GM21447 (cell line): ENCODE measurements around the gene ACOX1.
A peak's percentile ranks its signal among the peaks of the same experiment; 100 is the strongest.

Source experiments
- ATAC-seq: cut with Tn5 transposase; IDR thresholded peaks from one replicate; pipeline ENCODE4 v1.9.1; 2021; ENCODE audit not compliant: unreplicated experiment

Gene ACOX1

GRCh38 chr17:75940727-75941441 is 38.1 kb downstream of the ACOX1 start, which contains the start of gene FBF1:
TSS of gene FBF1 (minus strand) at chr17:75941042. CDS start at chr17:75938149, 2,893 bp downstream.
- peak; percentile 92 for ATAC-seq

GRCh38 chr17:75937652-75938051 is 41.3 kb downstream of the ACOX1 start:
- ATAC-seq = no peak

DNA sequence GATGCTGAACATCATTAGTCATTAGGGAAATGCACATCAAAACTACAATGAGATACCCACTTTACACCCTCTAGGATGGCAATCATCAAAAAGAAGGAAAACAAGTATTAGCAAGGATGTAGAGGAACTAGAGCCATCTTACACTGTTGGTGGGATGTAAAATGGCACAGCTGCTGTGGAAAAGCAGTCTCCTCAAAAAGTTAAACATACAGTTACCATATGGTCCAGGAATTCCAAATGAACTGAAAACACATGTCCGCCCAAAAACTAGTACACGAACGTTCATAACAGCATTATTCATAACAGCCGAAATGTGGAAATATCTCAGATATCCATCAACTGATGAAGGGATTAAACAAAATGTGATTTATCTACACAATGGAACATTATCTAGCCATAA is 45.2 kb downstream of the ACOX1 start:
- ATAC-seq = no peak

DNA sequence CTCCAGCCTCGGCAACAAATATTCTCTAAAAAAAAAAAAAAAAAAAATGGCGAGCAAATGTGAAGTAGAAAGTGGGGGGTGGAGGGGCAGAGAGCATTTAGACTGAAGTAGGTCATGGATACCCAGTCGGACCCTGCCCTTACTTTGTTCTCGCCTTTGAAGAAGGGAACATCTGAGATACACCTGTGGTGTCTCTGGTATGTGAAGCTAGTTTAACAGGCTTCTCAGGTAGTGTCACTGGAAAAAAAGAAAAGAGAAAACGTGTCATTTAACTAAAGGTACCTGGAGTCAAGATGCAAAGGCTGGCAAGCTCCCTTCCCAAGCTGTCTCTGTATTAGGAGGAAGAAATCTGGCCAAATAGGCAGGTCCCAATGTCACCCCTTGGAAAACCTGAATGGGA is 46.1 kb downstream of the ACOX1 start:
- no peak for ATAC-seq

DNA sequence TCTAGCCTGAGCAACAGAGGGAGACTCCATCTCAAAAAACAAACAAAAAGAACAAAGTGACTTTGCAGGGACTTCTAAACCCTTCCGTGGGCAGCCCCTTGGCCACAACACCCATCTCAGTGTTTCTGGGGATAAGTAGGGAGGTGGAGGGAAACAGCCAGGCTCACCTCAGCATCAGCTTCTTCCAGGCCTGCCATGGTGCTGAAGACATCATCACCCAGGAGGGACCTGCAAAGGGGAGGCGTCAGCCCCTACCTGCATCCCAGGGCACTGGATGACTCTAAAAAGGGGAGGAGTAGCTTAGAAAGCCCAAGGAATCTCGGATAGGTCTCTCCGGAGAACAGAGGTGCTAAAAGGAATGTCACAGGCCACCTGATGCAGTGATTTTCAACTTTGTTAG is 47.9 kb downstream of the ACOX1 start:
- ATAC-seq = no peak

DNA sequence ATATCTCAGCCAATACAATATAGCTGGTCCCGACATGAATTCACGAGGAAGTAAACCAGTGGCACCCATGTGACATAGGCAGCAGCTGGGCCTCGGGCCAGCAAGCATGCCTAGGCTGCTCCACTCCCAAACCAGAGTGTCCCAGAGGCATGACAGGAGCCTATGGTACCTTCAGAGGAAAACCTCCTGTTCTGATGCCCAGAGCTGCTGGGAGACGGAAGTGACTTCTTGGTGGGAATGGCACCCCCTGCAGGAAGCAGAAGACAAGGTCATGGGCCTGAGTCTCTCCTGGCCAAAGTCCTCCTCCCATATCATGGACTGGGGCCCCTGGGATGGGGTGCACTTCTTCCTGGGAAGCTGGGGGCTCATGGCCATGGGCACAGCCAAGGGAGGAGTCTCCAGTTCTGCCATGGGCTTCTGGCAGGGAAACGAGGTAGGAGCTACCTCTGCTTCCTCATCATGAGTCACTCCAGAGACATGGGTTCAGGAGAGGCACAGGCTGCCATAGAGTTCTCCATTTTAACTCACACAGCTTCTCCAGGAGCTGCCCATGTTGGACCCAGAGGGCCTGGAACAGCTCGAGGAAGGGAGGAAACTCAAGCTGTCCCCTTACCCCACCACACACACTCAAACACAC is 51.6 kb downstream of the ACOX1 start:
- ATAC-seq = no peak

- no peak for ATAC-seq
Measured at GRCh38 chr17:75926456-75926855, 52.5 kb downstream of the ACOX1 start.

DNA sequence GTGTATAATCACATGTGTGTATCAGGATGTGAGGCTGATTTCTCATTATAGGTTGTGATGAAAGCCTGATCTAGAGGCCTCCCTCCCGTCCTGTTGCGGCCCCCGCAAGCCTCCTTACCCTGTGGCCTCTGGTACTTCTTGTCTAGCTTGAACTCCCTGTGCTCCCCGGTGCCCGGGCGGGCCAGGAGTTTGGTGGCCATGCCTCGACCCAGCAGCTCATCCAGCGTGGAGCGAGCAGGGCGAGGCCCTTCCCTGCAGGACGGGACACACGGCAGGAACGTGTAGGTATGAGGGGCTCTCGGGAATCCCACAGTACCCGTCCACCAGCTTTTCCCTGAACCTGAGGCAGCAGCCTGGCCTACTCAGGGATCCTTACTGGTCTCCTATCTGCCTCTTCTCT is 53.1 kb downstream of the ACOX1 start:
- ATAC-seq = no peak

DNA sequence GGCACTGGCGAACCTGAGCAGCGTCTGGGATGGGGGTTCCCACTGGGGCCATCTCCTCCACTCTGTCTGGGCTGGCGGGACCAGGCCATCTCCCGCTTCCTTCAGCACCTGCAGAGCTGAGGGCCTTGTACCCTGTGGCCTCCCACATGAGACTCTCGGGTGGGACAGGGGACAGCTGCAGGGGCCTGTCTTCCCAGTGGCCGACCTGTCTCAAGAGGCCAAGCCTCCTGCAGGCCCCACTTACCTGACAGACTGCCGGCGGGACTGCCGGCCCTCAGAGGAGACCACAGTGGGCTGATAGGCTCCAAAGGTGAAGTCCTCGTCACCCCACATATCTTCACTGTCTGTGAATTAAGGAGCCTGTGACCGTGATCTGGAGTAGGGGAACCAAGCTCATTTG is 53.9 kb downstream of the ACOX1 start:
- no peak for ATAC-seq

DNA sequence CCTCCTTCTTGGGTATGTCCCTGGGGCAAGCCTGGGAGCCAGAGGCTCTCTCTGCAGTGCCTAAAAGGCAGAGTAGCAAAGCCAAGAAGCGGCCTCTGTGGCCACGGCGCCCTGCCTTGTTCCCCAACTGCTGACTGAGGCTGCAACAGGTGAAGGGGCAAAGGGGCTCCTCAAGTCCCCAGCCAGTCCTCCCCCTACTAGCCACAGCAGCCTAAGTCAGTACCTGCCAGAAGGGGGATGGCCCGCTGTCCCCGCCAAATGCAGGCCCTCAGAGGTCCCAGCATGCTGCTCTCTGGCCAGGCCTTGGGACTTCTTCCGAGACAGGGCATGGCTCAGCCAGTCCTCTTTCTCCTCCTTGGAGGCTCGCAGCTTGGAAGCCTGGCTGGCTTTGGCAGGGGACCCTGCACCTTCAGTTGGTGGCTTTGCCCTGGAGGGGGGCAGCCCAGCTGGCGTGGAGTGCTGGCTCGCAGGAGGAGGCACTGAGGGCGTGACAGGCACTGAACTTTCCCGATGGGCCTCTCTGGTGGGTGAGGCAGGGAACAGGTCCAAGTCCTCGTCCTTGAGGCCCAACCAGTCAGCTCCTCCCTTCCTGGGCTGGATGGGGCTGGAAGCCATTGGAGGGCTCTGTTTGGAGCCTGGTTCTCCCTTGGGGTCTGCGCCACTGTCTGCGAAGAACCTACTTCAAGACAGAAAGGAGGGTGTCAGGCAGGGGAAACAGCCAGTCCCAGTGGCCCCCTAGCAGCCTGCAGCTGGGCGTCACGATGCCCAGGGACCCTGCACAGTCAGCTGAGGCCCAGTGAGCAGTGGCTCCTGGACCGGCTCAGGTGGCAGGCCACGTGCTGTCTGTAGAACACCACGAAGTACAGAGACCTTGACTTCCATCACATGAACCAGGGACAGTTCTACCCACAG is 55.7 kb downstream of the ACOX1 start:
- no peak for ATAC-seq

DNA sequence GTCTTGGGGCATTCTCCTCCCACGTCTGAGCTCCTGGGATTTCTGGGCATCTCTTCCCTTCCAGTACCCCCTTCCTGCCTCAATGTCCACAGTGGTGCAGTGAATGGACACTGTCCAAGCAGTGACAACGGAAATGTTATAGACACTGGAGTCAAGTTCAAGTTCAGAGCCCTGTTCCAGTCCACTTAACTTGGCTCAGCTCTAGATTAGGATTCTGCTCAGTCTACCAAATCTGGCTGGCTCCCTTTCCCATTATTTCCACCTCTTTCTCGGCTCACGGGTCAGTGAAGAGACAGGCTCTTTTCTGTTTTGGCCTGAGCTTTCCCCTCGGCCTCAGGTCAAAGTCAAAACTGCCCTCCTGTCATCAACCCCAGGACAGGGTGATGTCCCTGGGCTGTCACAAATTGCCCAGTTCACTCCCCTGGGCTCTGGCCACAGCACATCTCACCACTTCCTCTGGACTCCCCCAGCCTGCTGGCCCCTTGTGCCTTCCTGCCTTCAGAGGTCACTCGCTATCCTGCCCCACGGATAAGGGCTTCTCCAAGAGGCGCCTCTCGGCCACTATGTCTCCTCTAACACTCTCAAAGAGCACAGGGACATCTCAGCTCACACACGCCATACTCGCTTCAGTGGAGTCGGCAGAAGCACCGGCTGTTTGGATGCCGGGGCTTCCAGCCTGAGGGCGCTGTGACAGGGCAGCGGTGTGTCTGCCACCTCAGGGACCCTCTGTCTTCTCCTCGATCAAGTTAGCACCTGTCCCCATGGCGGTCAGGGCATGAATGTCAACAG is 56.6 kb downstream of the ACOX1 start:
- no peak for ATAC-seq

GRCh38 chr17:75921596-75921995 is 57.4 kb downstream of the ACOX1 start:
- ATAC-seq = no peak

DNA sequence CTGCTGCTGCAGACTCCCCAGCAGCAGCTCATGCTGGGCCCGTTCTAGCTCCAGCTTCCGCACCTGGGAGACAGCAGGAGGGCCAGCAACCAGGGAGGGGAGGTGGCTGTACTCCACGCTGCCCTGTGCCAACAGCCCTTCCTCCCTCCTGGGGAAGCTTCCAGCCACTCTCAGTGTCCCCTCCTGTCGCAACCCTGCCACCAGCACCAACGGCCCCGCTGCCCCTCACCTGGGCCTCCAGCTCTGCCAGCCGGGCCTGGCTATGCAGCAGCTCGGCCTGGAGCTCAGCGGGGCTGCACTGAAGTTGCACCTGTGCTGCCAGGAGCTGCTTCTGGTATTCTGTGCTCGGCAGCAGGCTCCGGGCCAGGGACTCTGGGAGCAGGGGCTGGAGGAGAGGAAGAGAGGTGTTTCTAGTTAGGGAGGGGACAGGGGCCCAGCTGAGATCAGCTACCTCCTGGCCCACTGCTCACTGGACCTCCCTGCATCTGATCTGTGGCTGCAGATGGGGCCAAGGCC is 58.9 kb downstream of the ACOX1 start:
- no peak for ATAC-seq

- ATAC-seq = no peak
Measured at GRCh38 chr17:75919611-75920010, 59.4 kb downstream of the ACOX1 start.

- ATAC-seq = no peak
Measured at GRCh38 chr17:75917917-75918445, 61.0 kb downstream of the ACOX1 start.

- no peak for ATAC-seq
Measured at GRCh38 chr17:75917141-75917916, 61.6 kb downstream of the ACOX1 start.

GRCh38 chr17:75915268-75915667 is 63.7 kb downstream of the ACOX1 start:
- ATAC-seq = no peak

DNA sequence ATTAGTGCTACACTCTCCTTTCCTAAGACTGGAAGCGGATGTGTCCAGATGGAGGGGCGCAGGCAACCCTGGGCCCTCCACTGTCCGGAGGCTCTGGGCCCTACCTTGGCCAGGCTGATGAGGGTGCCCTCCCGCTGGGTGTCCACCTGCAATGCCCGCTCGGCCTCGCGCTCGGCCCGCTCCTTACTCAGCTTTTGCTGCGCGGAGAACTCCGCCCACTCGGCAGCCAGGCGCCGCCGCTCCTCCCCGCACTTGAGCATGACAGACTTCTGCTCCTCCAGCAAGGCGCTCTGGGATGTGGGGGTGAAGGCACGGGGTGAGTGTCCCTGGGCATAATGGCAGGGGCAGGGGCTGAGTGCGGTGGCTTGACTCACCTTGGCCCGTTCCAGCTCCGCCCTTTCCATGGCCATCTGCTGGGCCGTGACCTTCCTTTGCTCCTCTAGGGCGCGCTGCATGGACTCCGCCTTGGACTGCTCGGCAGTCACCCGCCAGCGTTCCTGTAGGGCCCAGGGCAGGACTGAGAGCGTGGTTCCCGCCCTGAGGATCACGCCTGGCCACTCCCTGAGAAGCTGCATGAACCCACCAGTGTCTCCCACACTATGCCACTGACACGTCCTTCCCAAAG is 64.2 kb downstream of the ACOX1 start:
- no peak for ATAC-seq

DNA sequence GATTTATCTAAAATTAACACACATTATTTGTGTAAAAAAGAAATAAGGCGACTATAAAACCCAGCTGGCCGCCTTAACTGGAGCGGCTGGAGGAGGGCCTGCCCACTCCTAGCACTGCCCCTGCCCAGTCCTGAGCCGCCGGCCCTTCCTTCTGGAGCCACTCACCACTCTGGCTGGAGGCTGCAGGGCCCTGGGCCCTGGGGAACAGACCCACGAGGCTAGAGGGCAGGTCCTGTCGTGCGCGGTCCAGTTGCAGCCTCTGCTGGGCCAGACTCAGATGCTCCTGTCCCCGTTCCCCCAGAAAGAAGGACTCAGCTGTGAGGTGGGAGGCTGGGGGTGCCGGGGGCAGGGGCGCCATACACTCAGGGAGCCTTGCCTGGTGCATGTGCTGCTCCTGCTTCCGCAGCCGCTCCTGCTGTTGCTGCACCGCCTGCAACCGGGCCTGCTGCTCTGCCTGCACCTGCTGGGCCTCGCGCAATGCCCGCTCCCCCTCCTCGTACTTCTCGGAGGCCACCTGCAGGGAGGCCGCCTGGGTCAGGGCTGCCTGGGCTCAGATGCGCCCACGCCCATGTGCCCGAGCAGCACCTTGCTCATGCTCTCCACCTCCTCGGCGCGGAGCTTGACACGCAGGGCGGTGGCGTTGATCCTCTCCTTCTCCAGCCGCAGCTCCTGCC is 65.3 kb downstream of the ACOX1 start:
- no peak for ATAC-seq
